Measurements from ENCODE around the gene SPRYD7.

DNA sequence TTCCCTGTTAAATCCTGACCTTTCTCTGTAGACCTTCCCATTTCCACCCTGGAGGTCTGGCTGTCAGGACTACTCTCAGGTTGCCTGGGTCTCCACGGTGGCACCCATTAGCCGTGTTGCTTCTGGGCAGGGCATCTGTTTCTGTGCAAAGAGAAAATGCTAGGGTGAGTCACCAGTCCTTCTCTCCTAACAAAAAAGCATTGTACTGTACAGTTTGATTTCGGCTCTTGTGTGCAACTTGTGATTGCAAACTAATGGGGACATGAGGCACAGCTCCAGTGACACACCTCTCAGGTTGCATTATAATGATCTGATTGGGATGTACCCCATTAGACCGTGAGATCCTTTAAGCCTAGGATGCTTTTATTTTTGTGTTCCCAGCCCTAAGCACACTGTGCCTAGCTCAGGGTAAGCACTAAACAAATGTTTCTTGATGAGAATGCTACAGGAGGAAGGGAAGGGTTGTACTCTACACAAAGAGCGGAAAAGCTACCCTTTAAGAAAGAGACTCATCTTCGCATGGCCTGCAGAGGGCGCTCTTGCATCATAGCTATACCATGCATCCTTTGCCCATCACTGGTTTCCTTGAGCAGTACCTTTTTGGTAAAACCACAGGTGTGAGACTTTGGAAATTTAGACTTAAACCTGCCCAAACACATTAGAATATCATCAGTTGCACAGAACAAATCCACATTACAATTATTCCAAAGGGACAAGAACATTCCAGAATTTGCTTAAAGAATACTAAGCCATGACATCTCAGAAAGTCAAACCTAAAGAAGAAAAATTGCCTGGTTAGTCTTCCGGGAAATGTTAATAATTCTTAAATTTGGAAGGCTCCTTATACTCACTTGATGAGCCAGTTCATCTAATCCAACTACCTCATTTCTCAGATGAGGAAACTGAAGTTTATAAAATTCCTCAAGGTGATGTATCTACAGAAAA is 40.4 kb upstream of the SPRYD7 start:
- TF ChIP-seq, protein P1, sequence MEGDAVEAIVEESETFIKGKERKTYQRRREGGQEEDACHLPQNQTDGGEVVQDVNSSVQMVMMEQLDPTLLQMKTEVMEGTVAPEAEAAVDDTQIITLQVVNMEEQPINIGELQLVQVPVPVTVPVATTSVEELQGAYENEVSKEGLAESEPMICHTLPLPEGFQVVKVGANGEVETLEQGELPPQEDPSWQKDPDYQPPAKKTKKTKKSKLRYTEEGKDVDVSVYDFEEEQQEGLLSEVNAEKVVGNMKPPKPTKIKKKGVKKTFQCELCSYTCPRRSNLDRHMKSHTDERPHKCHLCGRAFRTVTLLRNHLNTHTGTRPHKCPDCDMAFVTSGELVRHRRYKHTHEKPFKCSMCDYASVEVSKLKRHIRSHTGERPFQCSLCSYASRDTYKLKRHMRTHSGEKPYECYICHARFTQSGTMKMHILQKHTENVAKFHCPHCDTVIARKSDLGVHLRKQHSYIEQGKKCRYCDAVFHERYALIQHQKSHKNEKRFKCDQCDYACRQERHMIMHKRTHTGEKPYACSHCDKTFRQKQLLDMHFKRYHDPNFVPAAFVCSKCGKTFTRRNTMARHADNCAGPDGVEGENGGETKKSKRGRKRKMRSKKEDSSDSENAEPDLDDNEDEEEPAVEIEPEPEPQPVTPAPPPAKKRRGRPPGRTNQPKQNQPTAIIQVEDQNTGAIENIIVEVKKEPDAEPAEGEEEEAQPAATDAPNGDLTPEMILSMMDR (conservative IDR thresholded peaks at IDR 0.05 in 1 of 2, IDR thresholded peaks at IDR 0.05 in 1 of 2; ENCODE audit: low read depth in 1 of 2, low read length in 2 of 2): peak; percentile 91 to 93
- TF ChIP-seq EZH2 (IDR thresholded peaks at IDR 0.05; ENCODE audit: low read length, missing control alignments): no peak

All from fibroblast of lung (primary cell).